ENCODE results near the gene CTBP2.

Gene CTBP2

DNA sequence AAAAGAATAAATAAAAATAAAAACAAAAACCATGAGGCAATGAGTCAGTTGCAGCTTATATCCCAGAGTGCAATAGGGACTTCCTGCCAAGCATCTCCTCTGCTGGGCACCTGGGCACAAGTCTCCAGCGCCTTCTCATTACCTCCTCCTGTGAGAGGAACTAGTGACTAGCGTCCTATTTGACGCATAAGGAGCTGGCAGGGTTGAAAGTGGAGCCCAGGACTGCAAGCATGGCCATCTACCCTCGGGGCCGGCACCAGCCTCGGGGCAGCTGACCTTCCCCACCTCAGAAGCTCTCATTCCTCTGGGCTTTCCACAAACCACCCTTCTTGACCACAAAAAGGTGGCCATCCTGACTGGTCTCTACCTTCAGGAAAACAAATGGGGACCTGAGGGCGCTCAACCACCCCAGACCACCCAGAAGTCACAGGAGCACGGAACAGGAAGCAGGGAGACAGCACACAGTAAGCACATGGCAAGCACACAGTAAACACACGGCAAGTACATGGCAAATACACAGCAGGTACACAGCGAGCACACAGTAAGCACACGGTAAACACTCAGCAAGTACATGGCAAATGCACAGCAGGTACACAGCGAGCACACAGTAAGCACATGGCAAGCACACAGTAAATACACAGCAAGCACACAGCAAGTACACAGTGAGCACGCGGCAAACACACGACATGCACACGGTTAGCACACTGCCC lies 19.1 kb downstream of the CTBP2 start:
- DNase-seq: no peak

GRCh38 chr10:125140151-125140550 lies 20.2 kb downstream of the CTBP2 start:
- no peak for DNase-seq

DNA sequence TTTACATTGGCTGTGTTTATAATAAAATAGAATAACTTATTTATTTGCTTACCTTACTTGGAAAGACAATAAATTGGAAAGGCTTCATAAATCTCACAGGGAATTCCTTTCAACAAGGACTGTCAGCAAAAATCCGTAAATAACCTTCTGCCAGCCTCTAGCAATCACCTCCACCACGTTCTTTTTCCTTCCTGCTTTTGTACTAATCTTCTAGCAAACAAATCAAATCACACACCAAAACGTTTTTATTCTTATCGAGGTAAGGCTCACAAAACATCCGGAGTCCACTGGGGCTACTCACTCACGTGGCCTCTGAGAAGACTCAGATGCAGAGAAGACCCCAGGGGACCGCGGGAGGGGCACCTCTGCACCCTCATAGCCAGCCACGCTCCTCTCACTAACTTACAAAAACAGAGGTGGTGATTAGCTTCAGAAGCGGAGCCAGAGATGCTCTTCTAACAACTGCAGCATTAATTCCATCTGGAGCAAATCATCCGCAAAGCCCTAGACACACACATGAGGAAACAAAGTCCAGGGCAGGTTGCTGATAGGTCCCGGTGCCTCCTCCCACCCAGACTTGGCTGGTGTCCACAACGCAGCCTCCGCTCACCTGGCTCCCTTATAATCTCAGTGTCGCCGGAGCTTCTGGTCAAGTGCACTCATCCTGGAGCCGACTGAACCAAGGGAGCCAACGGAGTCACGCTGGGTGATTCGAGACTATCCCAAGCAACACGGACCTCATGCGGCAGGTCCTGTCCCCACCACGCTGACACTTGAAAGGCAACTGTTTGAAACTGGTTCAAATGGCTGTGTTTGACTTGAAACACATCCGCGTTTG lies 22.5 kb downstream of the CTBP2 start:
- DNase-seq: no peak

- no peak for DNase-seq
Observed at GRCh38 chr10:125136087-125136486, 24.3 kb downstream of the CTBP2 start.

- no peak for DNase-seq
Observed at GRCh38 chr10:125135771-125136035, 24.7 kb downstream of the CTBP2 start.

DNA sequence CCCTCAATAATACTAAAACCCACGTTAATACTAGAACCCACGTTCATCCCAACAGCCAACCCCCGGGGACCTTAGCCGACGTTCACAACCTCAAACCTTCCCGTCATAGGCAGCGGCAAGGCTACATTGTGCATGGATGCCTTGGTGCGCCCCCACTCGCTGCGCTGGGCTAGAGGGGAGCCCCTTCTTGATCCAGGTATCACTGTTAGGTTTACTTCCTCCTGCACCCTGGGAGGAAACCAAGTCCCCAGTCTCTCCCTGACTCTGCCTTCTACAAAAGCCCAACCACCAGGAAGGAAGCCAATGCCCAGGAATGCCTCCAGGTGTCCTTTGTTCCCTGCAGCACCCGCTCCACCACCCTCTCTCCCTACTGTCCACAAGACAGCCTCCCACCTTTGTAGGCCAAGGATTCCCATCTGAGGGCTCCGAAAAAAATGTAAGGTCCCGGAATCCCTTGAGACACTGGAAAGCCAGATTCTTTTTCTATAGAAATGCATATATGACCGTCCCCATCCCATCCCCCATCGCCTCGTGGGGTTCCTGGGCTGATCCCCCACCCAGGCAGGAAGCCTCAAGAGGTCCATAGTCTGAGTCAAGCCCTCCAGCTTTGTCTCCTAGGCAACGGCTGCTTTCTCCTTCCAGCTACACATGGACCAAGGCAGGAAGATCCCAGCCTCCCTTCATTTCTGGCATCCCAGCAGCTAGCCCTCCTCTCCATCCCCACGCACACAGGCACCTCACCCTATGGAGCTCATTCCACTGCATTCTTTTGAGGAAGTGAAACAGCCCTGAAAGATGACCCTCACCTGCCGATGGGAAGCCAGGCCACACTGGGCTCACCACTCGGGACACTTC lies 25.2 kb downstream of the CTBP2 start:
- DNase-seq: no peak

DNA sequence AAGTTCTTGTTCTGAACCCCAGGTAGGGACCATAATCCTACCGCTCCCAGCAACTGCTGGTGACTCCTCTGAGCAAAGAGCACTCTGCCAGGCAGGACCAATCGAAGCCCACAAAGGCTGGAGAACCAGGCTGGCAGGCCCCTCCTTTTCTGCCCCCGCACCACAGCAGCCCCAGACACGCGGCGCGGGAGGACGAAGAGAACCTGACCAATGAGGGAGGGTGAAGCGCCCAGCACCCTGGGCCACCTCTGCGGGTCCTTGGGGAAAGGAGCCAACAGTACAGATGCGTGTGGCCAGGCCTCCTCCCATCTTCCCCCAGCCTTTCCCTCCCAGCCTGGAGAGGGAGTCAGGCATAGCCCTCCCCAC lies 25.9 kb downstream of the CTBP2 start:
- no peak for DNase-seq

DNA sequence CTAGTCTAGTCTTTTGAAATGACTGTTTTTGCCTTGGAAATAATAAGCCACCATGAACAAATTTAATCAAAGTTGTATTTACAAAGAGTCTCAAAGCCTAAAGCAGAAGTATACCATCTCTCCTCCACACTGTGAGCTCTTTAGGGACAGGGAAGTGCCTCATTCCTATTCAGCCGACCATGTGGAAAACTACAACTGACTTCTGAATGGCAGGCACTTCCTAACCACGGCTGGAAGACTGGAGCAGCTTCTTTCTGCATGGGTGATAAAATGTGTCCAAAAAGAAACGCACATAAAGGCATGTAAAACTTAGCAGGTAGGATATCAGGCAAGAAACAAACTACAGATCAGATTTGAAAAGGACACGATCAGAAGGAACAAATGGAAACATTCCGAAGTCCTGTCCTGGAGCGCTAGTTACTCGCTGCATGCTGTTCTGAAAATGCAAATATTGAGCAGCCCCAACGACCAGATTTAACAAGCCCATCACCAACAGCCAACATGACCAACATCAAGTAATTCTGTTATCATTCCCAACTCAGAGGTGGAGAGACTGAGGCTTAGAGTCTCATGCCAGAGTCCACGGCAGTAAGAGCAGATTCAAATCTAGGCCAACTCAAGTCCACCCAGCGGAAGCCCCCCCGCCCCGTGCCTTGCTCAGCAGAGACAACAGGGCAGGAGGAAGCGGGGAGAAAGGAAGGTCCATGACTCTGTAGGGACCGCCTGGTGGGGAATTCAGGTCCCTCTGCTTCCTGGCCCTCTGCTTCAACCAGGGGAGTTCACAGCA lies 26.5 kb downstream of the CTBP2 start:
- no peak for DNase-seq

DNA sequence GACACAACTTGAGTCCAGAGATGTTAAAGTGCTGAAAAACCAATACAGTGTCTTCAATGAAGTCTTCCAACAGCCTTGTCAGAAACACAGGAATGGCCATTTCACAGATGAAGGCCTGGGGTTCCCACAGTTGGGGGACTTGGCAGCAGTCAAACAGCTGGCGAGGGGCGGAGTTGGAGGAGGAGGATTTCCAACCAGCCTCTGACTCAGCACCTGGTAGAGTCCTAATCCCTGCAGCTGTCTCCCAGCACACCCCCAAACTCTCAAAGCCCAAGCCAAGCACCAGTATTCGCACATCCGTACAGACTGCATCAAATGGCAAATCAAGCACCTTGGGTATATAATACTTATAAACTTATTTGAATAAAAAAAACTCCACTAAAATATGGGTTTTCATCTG lies 28.0 kb downstream of the CTBP2 start:
- no peak for DNase-seq

DNA sequence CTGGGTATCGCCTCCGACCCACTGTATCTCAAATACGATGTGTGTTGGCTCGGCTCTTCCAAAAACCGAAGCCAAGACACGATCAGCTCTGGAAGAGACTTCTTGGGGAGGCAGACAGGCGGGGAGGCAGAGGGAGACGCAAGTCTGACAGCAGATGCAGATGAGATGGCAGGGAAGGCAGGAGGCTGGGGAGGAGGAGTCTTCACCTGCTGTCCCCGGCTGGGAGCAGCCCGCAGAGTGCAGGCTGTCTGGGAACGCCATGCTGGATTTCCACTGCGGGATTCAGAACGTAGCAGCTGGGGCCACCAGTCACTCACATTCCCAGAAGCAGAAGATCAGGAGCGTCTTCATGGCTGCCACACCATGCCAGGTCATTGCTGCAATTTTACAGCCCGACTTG lies 29.4 kb downstream of the CTBP2 start:
- no peak for DNase-seq

GRCh38 chr10:125130260-125130659 lies 30.1 kb downstream of the CTBP2 start:
- DNase-seq: no peak

- no peak for DNase-seq
Observed at GRCh38 chr10:125129076-125129458, 31.3 kb downstream of the CTBP2 start.

- no peak for DNase-seq
Observed at GRCh38 chr10:125128397-125129075, 31.8 kb downstream of the CTBP2 start.

- DNase-seq: no peak
Observed at GRCh38 chr10:125127986-125128385, 32.4 kb downstream of the CTBP2 start.

DNA sequence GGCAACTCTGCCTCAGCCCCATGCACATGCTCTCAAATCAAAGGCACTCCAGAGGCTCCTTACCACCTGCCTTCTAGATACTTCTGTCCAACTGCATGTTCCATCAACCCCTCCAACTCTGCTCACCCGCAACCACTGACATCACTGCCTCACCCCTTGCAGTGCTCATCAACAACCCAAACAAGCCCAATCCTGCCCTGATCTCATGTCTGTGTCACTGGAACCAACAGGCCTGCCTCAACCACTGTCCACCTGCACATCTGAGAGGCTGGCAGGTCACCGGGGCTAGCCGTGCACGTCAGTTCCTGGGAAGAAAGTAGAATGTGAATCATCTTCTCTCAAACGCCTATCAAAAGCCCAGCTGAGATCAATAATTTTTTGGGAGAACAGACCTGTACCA lies 33.3 kb downstream of the CTBP2 start:
- DNase-seq: no peak

- no peak for DNase-seq
Observed at GRCh38 chr10:125125951-125126735, 34.2 kb downstream of the CTBP2 start.

GRCh38 chr10:125124907-125125306 lies 35.5 kb downstream of the CTBP2 start:
- DNase-seq: no peak

DNA sequence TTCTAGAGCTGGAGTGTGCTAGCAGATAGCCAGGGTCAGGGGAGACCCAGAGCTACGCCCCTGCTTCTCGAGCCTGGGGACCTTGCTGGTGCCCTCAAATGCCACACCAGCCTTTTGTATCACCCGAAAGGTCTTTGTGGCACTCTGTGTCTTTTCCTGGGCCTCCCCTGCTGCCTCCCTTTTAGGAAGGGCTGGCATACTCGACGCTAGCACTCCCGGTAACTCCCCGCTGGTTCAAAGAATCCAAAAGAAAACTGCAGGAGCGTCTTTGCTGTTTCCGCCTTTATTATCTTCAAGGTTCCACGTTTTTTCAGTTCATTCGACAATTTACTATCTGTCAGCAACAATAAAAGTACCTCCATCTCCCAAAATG lies 36.3 kb downstream of the CTBP2 start:
- no peak for DNase-seq

GRCh38 chr10:125123476-125124114 lies 36.8 kb downstream of the CTBP2 start:
- DNase-seq: no peak

DNA sequence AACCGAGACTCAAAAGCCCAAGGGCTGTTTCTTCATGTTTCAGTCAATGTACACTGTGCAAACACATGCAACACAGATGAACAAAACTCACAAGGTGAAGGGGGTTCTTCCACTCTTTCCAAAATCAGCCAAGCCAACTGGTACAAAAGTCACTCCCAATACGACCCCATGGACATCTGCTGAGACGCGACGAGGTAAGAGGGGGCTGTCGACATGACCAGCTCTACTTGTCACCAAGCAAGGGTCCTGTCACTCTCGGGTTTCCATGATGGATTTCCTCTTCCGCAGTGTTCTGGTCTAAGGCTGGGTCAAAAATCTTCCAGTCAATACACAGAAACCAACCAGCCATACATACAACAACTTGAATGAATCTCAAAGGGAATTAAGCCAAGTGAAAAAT lies 37.8 kb downstream of the CTBP2 start:
- DNase-seq: no peak

DNA sequence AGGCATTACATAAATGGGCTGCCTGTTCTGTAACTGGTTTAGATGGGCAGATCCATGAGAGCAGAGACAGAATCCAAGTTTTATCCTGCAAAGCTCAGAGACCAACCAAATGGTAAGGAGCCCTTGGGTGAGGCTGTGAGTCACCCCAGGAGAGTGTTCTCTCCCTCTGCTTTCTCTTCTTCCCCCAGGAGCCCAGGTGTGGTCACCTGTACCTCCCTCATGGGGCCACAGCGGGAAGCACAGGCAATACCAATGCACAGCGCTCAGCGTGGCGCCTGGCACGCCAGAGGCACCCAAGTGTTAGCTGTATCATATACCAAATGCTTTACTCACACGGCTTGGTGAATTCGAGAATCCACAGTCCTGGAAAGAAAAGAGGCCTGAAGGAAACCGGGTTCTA lies 39.4 kb downstream of the CTBP2 start:
- no peak for DNase-seq

Data from NCI-H1417 treated with DMSO at 0.1 percent for 48 hours (cell line).